Glomerular endothelial cell (primary cell): ENCODE data around the gene ITGA8. TPM values are rescaled to one million over a fixed set of nuclear protein-coding genes. Genes with fewer than 3 reads are reported as not detected.

Experiments used
- DNase-seq: peaks from one replicate; pipeline ENCODE4 v3.0.0-alpha.2; 2011; ENCODE audit warnings: low read depth, low spot score; ENCODE audit errors: extremely low read depth
- total RNA-seq: library from RNA; depleted of rRNA; stranded (reverse); fragments of >200 nt; gene quantifications from 2 replicates; pipeline ENCODE4 v1.2.3, GENCODE V29; 2015

The ITGA8 gene
- total RNA-seq, 1 donor from 2014 or later = 2.1 TPM

DNA sequence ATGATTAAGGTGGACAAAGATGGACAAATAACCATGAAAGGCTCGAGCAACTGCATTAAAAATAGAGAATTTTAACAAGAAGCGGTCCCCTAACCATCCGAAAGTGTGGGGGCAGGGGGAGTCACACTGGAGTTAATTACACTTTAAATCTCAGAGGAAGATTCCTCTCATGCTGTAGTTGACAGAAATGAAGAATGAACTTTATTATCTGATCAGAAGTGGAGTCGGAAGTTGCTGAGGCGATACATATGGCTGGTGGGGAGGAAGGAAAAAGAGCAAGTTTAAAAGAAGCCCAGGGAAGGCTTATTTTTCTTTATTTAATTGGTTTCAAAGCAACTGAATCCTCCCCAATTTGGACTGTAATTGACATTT lies 246.3 kb downstream of the ITGA8 start:
- no peak for DNase-seq

DNA sequence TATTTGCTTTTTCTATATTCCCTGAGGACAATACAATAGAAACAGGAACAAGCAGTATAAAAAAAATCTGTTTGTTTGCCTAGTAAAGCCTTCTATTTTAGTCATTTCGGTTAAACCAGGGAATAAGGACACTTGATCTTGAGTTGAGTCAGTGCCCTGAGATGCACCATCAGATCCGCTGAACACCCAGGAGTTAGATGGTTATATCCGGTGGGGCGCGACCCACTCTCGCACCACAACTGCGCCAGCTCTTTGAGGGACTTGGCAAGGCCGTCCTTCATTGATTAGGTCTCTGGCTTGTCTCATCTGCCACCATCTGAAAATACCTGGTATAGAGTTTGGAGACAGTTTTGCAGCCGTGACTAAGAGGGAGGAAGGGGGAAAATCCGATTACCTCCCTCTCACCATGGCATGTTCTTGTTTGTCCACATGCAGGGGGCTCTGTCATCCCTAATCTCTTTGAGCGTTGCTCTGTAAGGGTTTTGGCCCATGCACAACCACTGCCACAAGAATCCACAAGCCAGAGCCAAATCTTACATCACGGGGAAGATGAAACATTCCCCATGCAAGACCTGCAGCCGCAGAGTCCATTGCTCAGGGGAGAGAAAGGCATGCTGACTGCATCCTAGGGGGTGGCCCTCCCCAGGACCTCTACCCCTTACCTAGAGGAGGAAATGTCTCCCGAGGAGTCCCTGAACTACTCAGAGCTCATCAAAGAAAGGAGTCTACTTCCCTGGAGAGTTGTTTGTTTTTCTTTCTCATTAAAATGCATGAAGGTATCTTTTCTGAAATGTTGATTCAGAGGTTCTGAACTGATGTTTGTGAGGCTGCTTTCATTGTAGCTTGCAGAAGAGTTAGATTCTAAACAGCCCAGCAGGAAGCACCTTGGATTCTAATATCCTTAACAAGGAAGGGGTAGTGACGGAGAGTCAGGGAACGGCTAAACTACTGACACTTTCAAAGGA lies 247.0 kb downstream of the ITGA8 start:
- no peak for DNase-seq

DNA sequence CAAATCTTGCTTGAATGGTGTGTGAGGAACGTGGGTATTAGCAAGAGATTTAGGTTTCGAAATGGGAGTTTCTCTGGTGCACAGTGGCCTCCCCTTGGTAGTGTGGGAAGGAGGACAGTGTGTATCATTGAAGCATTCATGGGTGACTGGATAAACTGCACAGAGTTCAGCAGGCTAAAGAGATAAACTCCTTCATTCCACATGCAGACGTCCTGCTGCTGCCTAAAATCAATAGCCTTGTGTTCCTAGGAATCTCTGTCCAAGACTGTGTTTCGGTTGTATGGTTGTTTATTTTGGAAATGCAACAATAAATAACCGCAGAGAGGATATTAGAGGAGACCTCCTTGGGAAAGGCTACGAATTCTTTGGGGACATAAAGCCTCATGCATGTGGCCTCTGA lies 247.7 kb downstream of the ITGA8 start:
- no peak for DNase-seq

DNA sequence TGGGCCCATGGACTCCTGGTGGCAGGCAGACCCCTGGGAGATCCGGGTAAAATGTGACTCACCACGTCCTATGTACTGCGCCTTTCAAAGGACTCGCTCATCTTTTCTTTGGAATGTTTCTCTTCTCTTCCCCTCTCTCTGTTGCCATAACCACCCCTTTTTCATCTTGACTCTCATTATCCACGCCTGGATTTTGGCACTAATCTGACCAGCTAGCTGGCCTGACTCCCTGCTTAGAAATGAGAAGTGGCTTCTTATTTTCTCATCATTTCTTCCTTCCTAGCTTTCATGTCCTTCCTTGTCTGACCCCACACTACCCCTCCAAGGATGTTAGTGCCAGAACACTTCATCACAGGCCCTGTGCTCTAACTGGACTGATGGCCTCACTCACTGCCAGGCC lies 250.6 kb downstream of the ITGA8 start:
- no peak for DNase-seq

DNA sequence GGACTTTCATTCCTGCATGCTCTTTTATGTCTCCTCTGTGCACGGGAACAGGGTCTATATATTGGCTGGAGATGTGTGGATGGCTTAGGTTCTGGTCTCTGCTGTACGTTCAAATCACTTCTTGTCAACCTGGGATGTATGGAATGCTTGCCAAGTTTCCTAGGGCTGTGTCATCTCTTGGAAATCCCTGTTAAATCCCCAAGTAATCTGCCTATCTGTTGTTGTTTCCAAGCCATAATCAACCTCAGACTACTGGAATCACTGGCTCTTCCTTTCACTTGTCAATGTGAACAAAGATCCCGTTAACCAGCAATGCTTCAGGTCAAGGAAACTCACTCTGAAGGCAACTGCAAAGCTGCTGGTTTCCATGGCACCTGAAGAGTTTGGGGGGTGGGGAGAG lies 255.3 kb downstream of the ITGA8 start:
- no peak for DNase-seq

Other genes starting within 250 kb of the ITGA8 start
- gene MINDY3, start 140.6 kb upstream of the ITGA8 start, total RNA-seq = 24.1 and 29.7 TPM in 2 replicates